ENCODE data around the gene TSSK3. TPM values are rescaled to one million over a fixed set of nuclear protein-coding genes. Genes with fewer than 3 reads are reported as not detected.

The TSSK3 gene
- total RNA-seq, 2 donors from 2014 or later, result 1.1 to 2.3 TPM

- no peak overlapping the region for H3K4me3 ChIP-seq
- no peaks in the 10 kb centered on the region for H3K36me3 ChIP-seq
- ATAC-seq (ENCODE audit: insufficient number of reproducible peaks, low FRiP score, low read depth) (no peak), DNase-seq (ENCODE audit: low spot score) (no peak)
- no peak overlapping the region for H3K27ac ChIP-seq
- TF ChIP-seq CTCF (IDR thresholded peaks at IDR 0.05), result no peak
- no peaks in the 10 kb centered on the region for H3K9me3 ChIP-seq
- H3K4me1 ChIP-seq (ENCODE audit: control insufficient read depth in 1 of 2, low read depth in 2 of 2), result no peaks in the 10 kb centered on the region
- no peaks in the 10 kb centered on the region for H3K27me3 ChIP-seq (replicated peaks; ENCODE audit: insufficient read depth)
These were observed 44.3 kb downstream of the TSSK3 start for GRCh38 chr1:32406629-32407111.

GRCh38 chr1:32411261-32411660 lies 48.9 kb downstream of the TSSK3 start:
- Histone ChIP-seq H3K27ac (no peak overlapping the region), H3K36me3 (no peaks in the 10 kb centered on the region), H3K4me1 (ENCODE audit: control insufficient read depth in 1 of 2, low read depth in 2 of 2) (no peaks in the 10 kb centered on the region), H3K9me3 (no peaks in the 10 kb centered on the region), H3K27me3 (replicated peaks; ENCODE audit: insufficient read depth) (no peaks in the 10 kb centered on the region), H3K4me3 (no peak overlapping the region)
- no peak for DNase-seq (ENCODE audit: low spot score)
- no peak for ATAC-seq (ENCODE audit: insufficient number of reproducible peaks, low FRiP score, low read depth)
- no peak for TF ChIP-seq CTCF (IDR thresholded peaks at IDR 0.05)

- no peak overlapping the region for H3K4me3 ChIP-seq
- ATAC-seq (ENCODE audit: insufficient number of reproducible peaks, low FRiP score, low read depth), result no peak
- peak; percentile 75 for TF ChIP-seq CTCF (IDR thresholded peaks at IDR 0.05)
- H3K27me3 ChIP-seq (replicated peaks; ENCODE audit: insufficient read depth), result no peaks in the 10 kb centered on the region
- no peaks in the 10 kb centered on the region for H3K9me3 ChIP-seq
- H3K4me1 ChIP-seq (ENCODE audit: control insufficient read depth in 1 of 2, low read depth in 2 of 2), result no peaks in the 10 kb centered on the region
- no peaks in the 10 kb centered on the region for H3K36me3 ChIP-seq
- peak; percentile 36 for DNase-seq (ENCODE audit: low spot score)
- no peak overlapping the region for H3K27ac ChIP-seq
These were observed 51.3 kb downstream of the TSSK3 start for GRCh38 chr1:32413507-32414185.

Other genes starting within 250 kb of the TSSK3 start
- gene TXLNA, start 182.9 kb upstream of the TSSK3 start, total RNA-seq, result 10 to 100 TPM; 57.5 to 89.5 TPM
- 1 to 10 TPM in 1 of 2 donors, not detected in 1; 2.0 TPM for gene CCDC28B, start 161.9 kb upstream of the TSSK3 start, total RNA-seq
- 1 to 10 TPM in 1 of 2 donors, not detected in 1; 1.4 TPM for gene IQCC, start 156.9 kb upstream of the TSSK3 start, total RNA-seq
- gene DCDC2B, start 153.4 kb upstream of the TSSK3 start, total RNA-seq, result not detected
- gene TMEM234, start 140.2 kb upstream of the TSSK3 start, total RNA-seq, result 10 to 100 TPM in 1 of 2 donors, 1 to 10 TPM in 1; 9.5 to 20.0 TPM
- 100 to 1,000 TPM; 105 to 114 TPM for gene EIF3I, start 140.1 kb upstream of the TSSK3 start, total RNA-seq
- gene FAM167B, start 115.3 kb upstream of the TSSK3 start, total RNA-seq, result 1 to 10 TPM in 1 of 2 donors, under 1 TPM in 1; 0.78 to 6.1 TPM
- 10 to 100 TPM in 1 of 2 donors, 1 to 10 TPM in 1; 4.1 to 10.5 TPM for gene LCK, start 111.3 kb upstream of the TSSK3 start, total RNA-seq
- 10 to 100 TPM; 50.9 to 52.0 TPM for gene HDAC1, start 70.5 kb upstream of the TSSK3 start, total RNA-seq
- gene MARCKSL1, start 26.3 kb upstream of the TSSK3 start, total RNA-seq, result 10 to 100 TPM in 1 of 2 donors, 1 to 10 TPM in 1; 3.7 to 10.9 TPM
- gene FAM229A, start 54 bp upstream of the TSSK3 start, total RNA-seq, result 10 to 100 TPM; 11.8 to 12.0 TPM
- 10 to 100 TPM; 70.8 to 84.9 TPM for gene BSDC1, start 31.9 kb downstream of the TSSK3 start, total RNA-seq
- not detected for gene ZBTB8B, start 102.5 kb downstream of the TSSK3 start, total RNA-seq
- gene ZBTB8A, start 176.9 kb downstream of the TSSK3 start, total RNA-seq, result 1 to 10 TPM; 4.5 to 5.6 TPM